Measurements from ENCODE around the gene STK32C.

Gene STK32C

GRCh38 chr10:132168571-132169030, 139.1 kb downstream of the STK32C start:
- Histone ChIP-seq H3K27me3 (ENCODE audit: insufficient read depth, low read length) (no peaks in the 10 kb centered on the region), H3K4me1 (ENCODE audit: insufficient read depth, low read length) (no peaks in the 10 kb centered on the region), H3K36me3 (ENCODE audit: insufficient read depth, low read length) (no peaks in the 10 kb centered on the region), H3K9me3 (ENCODE audit: insufficient read depth, low read depth, low read length) (no peaks in the 10 kb centered on the region), H3K27ac (ENCODE audit: low read depth, low read length) (no peak overlapping the region), H3K9ac (ENCODE audit: low read depth, low read length) (no peak overlapping the region), H3K4me3 (ENCODE audit: low read length) (no peak overlapping the region)
- WGBS: 78% methylated on average over 27 of the region's 28 CpGs

- no peak overlapping the region for H3K4me3 ChIP-seq (ENCODE audit: low read length)
- WGBS: 90% methylated on average over 17 of the region's 17 CpGs
- no peak overlapping the region for H3K27ac ChIP-seq (ENCODE audit: low read depth, low read length)
- no peaks in the 10 kb centered on the region for H3K36me3 ChIP-seq (ENCODE audit: insufficient read depth, low read length)
- H3K9me3 ChIP-seq (ENCODE audit: insufficient read depth, low read depth, low read length): no peaks in the 10 kb centered on the region
- H3K4me1 ChIP-seq (ENCODE audit: insufficient read depth, low read length): no peaks in the 10 kb centered on the region
- H3K9ac ChIP-seq (ENCODE audit: low read depth, low read length): no peak overlapping the region
- H3K27me3 ChIP-seq (ENCODE audit: insufficient read depth, low read length): no peaks in the 10 kb centered on the region
These were observed 139.8 kb downstream of the STK32C start for GRCh38 chr10:132167976-132168375.

DNA sequence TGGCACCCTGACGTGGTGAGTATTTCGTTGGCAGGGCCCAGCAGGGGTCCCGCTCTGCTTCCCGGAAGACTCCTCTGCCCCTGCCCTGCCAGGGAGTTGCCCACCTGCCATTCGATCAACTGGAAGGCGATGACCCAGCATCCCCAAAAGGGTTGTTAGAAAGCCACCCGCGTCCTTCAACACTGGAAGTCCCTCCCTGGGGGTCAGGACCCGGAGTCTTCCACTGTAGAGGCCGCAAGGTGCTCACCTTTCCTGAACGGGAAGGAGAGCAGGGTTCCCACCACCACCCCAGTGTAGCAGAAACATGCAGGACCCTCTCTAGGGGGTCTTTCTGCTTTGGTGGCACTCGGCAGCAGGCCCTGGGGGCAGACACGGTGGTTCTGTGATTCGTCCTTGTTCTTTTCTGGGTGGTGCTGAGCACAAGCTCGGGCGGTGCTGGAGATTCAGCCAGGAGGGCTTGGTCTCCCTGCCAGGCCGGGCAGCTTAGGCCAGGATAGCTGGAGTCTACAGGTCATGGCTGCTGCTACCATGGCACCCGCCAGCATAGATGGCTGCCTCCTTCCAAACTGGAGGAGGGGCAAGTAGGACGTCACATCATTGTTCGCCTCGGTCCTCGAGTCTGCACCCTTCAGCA, 140.6 kb downstream of the STK32C start:
- no peaks in the 10 kb centered on the region for H3K9me3 ChIP-seq (ENCODE audit: insufficient read depth, low read depth, low read length)
- H3K4me3 ChIP-seq (ENCODE audit: low read length): no peak overlapping the region
- H3K27ac ChIP-seq (ENCODE audit: low read depth, low read length): no peak overlapping the region
- no peaks in the 10 kb centered on the region for H3K36me3 ChIP-seq (ENCODE audit: insufficient read depth, low read length)
- no peaks in the 10 kb centered on the region for H3K4me1 ChIP-seq (ENCODE audit: insufficient read depth, low read length)
- 91% methylated on average over 22 of the region's 22 CpGs for WGBS
- H3K9ac ChIP-seq (ENCODE audit: low read depth, low read length): no peak overlapping the region
- H3K27me3 ChIP-seq (ENCODE audit: insufficient read depth, low read length): no peaks in the 10 kb centered on the region

DNA sequence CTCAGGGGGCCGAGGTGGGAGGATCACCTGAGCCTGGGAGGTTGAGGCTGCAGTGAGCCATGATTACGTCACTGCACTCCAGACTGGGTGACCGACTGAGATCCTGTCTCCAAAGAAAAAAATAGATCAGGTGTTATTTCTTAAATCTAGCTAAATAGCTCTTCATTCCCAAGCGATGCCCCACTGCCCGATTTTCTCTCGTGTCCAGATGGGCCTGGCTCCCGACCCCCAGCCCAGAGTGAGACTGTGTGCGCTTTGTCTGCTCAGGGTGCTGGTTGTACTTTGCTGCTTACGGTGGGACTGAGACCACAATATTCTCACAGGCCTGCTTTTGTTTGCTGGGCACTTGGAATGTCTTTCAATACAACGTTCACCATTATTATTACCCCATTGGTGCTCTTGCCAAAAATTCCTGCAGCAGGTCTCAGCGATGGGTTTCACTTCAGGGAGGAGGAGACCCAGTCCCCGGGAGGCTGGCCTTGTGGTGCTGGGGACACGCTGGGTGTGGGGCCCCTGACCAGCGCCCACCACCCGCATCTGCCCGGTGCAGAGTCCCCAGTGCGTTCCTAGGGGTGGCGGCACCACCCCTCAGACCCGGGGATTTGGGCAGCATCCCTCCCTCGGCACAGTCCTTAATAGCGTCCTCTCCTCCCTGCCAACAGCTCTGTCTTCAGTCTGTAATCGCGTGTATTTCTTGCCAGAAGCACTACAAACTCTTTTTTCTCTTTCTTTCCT, 141.4 kb downstream of the STK32C start:
- H3K4me3 ChIP-seq (ENCODE audit: low read length): no peak overlapping the region
- WGBS: 92% methylated on average over 23 of the region's 23 CpGs
- H3K27me3 ChIP-seq (ENCODE audit: insufficient read depth, low read length): no peaks in the 10 kb centered on the region
- H3K36me3 ChIP-seq (ENCODE audit: insufficient read depth, low read length): no peaks in the 10 kb centered on the region
- H3K9me3 ChIP-seq (ENCODE audit: insufficient read depth, low read depth, low read length): no peaks in the 10 kb centered on the region
- H3K4me1 ChIP-seq (ENCODE audit: insufficient read depth, low read length): no peaks in the 10 kb centered on the region
- H3K9ac ChIP-seq (ENCODE audit: low read depth, low read length): no peak overlapping the region
- H3K27ac ChIP-seq (ENCODE audit: low read depth, low read length): no peak overlapping the region

DNA sequence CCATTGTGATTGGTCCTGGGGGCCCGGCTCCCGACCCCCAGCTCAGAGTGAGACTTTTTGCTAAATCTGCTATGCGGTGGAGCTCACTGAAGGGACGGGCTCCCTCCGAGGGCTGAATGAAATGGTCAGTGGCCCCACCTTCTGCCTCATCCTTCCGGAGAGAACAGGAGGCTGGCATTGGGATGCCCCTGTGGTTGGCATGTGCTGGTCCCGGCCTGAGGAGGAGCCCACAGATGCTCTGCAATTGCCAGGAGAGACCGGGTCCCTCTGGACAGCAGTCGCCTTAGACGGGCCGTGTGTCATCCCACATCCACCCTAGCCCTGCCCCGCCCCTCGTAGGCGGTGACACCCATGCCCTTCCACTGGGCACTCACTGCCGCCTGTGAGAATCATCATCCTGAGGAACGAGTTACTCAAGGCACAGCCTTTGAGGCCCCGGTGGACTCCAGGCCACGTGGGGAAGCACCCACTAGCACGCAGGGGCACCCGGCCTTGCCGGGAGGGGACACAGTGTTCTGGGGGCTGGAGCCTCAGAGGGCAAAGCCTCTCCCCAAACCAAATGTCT, 142.3 kb downstream of the STK32C start:
- H3K36me3 ChIP-seq (ENCODE audit: insufficient read depth, low read length): no peaks in the 10 kb centered on the region
- WGBS: 88% methylated on average over 21 of the region's 21 CpGs

DNA sequence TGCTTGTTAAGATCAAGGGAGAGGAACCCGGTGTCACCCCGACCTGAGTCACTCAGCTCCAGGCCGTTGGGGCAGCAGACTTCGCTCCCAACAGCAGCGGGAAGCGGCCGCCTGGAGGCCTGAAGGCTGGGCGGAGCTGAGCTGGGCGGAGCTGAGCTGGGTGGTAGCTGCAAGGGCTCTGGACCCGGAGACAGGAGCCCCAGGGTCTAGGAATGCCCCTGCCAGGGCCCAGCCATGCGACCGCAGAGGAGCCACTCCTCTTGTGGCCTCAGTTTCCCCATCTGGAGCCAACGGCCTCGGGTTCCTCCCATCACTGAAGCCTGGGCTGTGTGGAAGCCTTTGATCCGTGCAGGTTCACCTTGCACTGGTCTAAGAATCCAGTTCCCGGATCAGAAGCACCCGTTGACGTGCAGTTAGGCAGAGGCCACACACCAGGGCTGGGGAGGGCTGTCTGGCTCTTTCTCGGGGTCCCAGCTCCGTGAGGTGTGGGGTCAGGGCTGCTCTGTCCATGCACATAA, 142.9 kb downstream of the STK32C start:
- Histone ChIP-seq H3K4me1 (ENCODE audit: insufficient read depth, low read length) (no peaks in the 10 kb centered on the region), H3K36me3 (ENCODE audit: insufficient read depth, low read length) (no peaks in the 10 kb centered on the region), H3K4me3 (ENCODE audit: low read length) (no peak overlapping the region), H3K9me3 (ENCODE audit: insufficient read depth, low read depth, low read length) (no peaks in the 10 kb centered on the region), H3K27ac (ENCODE audit: low read depth, low read length) (no peak overlapping the region), H3K9ac (ENCODE audit: low read depth, low read length) (no peak overlapping the region), H3K27me3 (ENCODE audit: insufficient read depth, low read length) (no peaks in the 10 kb centered on the region)
- 53% methylated on average over 20 of the region's 20 CpGs for WGBS

More for the DNA sequence above, 142.3 kb downstream of the STK32C start:
- Histone ChIP-seq H3K27ac (ENCODE audit: low read depth, low read length) (no peak overlapping the region), H3K9me3 (ENCODE audit: insufficient read depth, low read depth, low read length) (no peaks in the 10 kb centered on the region), H3K27me3 (ENCODE audit: insufficient read depth, low read length) (no peaks in the 10 kb centered on the region), H3K4me3 (ENCODE audit: low read length) (no peak overlapping the region), H3K9ac (ENCODE audit: low read depth, low read length) (no peak overlapping the region), H3K4me1 (ENCODE audit: insufficient read depth, low read length) (no peaks in the 10 kb centered on the region)

DNA sequence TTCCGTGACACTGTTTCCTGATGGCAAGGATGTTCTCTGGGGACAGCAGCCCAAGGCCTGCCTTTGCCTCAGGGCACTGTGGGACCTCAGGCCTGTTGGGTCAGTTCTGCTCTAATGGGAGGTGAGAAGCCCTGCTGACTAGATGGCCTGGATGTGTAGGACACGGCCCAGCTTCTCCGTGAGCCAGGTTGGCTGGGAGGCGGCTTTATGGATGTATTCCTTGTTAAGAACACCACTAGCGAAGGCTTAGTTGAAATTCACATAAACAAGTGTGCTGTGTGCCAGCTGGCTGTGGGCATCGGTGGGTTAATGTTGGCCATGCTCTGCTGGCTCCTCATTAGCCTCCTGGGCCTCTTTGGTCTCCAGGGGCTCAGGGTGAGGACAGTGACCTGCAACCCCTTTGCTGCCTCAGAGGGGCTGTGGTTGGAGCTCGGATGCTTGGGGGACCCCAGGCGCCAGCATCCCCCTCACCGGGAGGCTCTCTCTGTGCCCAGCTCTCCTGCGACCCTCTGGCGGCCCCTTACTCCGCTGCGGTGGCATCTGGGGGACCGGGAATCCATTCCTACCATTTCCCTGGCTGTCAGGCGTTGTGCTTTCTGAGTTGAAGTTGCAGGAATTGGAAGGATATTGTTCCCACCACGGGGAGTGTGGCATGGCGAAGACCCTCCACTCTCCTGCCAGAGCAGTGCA, 143.8 kb downstream of the STK32C start:
- 79% methylated on average over 17 of the region's 17 CpGs for WGBS
- no peaks in the 10 kb centered on the region for H3K36me3 ChIP-seq (ENCODE audit: insufficient read depth, low read length)
- H3K9ac ChIP-seq (ENCODE audit: low read depth, low read length): no peak overlapping the region
- H3K4me1 ChIP-seq (ENCODE audit: insufficient read depth, low read length): no peaks in the 10 kb centered on the region
- no peak overlapping the region for H3K4me3 ChIP-seq (ENCODE audit: low read length)
- no peaks in the 10 kb centered on the region for H3K27me3 ChIP-seq (ENCODE audit: insufficient read depth, low read length)
- H3K27ac ChIP-seq (ENCODE audit: low read depth, low read length): no peak overlapping the region
- no peaks in the 10 kb centered on the region for H3K9me3 ChIP-seq (ENCODE audit: insufficient read depth, low read depth, low read length)

GRCh38 chr10:132163278-132163765, 144.4 kb downstream of the STK32C start:
- no peaks in the 10 kb centered on the region for H3K27me3 ChIP-seq (ENCODE audit: insufficient read depth, low read length)
- H3K9ac ChIP-seq (ENCODE audit: low read depth, low read length): no peak overlapping the region
- H3K27ac ChIP-seq (ENCODE audit: low read depth, low read length): no peak overlapping the region
- H3K36me3 ChIP-seq (ENCODE audit: insufficient read depth, low read length): no peaks in the 10 kb centered on the region
- 26% methylated on average over 16 of the region's 16 CpGs for WGBS
- peak overlapping the region; percentile 36 for H3K4me3 ChIP-seq (ENCODE audit: low read length)
- no peaks in the 10 kb centered on the region for H3K4me1 ChIP-seq (ENCODE audit: insufficient read depth, low read length)
- H3K9me3 ChIP-seq (ENCODE audit: insufficient read depth, low read depth, low read length): no peaks in the 10 kb centered on the region

- no peaks in the 10 kb centered on the region for H3K36me3 ChIP-seq (ENCODE audit: insufficient read depth, low read length)
- H3K27me3 ChIP-seq (ENCODE audit: insufficient read depth, low read length): no peaks in the 10 kb centered on the region
- 54% methylated on average over 9 of the region's 10 CpGs for WGBS
- no peak overlapping the region for H3K9ac ChIP-seq (ENCODE audit: low read depth, low read length)
- no peak overlapping the region for H3K27ac ChIP-seq (ENCODE audit: low read depth, low read length)
- no peaks in the 10 kb centered on the region for H3K4me1 ChIP-seq (ENCODE audit: insufficient read depth, low read length)
- peak overlapping the region; percentile 36 for H3K4me3 ChIP-seq (ENCODE audit: low read length)
- H3K9me3 ChIP-seq (ENCODE audit: insufficient read depth, low read depth, low read length): no peaks in the 10 kb centered on the region
These were observed 145.0 kb downstream of the STK32C start for GRCh38 chr10:132162590-132163277.

- no peaks in the 10 kb centered on the region for H3K27me3 ChIP-seq (ENCODE audit: insufficient read depth, low read length)
- H3K4me3 ChIP-seq (ENCODE audit: low read length): no peak overlapping the region
- H3K27ac ChIP-seq (ENCODE audit: low read depth, low read length): no peak overlapping the region
- H3K36me3 ChIP-seq (ENCODE audit: insufficient read depth, low read length): no peaks in the 10 kb centered on the region
- H3K4me1 ChIP-seq (ENCODE audit: insufficient read depth, low read length): no peaks in the 10 kb centered on the region
- no peaks in the 10 kb centered on the region for H3K9me3 ChIP-seq (ENCODE audit: insufficient read depth, low read depth, low read length)
- no peak overlapping the region for H3K9ac ChIP-seq (ENCODE audit: low read depth, low read length)
- 83% methylated on average over 12 of the region's 12 CpGs for WGBS
These were observed 145.7 kb downstream of the STK32C start for GRCh38 chr10:132162021-132162531.
